WERI-Rb-1 (cell line): ENCODE measurements around the gene NDUFB7.

Experiments
- DNase-seq: peaks from one replicate; pipeline ENCODE4 v3.0.0-alpha.2; 2020
- H3K27ac ChIP-seq: fragments of 250-450 bp; sonication (Bioruptor Pico); 2 replicates; pipeline ENCODE4 v1.5.1; 2020; ENCODE audit warnings: mild to moderate bottlenecking, moderate library complexity
- H3K27me3 ChIP-seq: fragments of 250-450 bp; sonication (Bioruptor Pico); 2 replicates; pipeline ENCODE4 v1.5.1; 2021; ENCODE audit warnings: mild to moderate bottlenecking, low read depth, moderate library complexity; ENCODE audit not compliant: insufficient read depth, severe bottlenecking
- H3K36me3 ChIP-seq: fragments of 250-450 bp; sonication (Bioruptor Pico); 2 replicates; pipeline ENCODE4 v1.5.1; 2020; ENCODE audit warnings: mild to moderate bottlenecking, moderate library complexity
- H3K4me3 ChIP-seq: 2 replicates; pipeline ENCODE4 v1.5.1; 2011; ENCODE audit warnings: low read depth, mild to moderate bottlenecking, control low read depth, low read length
- H3K9me3 ChIP-seq: fragments of 250-450 bp; sonication (Bioruptor Pico); 2 replicates; pipeline ENCODE4 v1.5.1; 2021; ENCODE audit warnings: mild to moderate bottlenecking, moderate library complexity; ENCODE audit not compliant: severe bottlenecking
- TF ChIP-seq, protein P1 (sequence below): IDR thresholded peaks from 2 replicates; pipeline ENCODE4 v1.5.1; 2011; ENCODE audit warnings: low read depth, mild to moderate bottlenecking, control low read depth, inconsistent platforms, low read length

The NDUFB7 gene

GRCh38 chr19:14562660-14563589, 8.9 kb downstream of the NDUFB7 start:
- peaks cover 37% of the 10 kb centered on the region for H3K36me3 ChIP-seq
- no peak overlapping the region for H3K27ac ChIP-seq
- H3K9me3 ChIP-seq, result no peaks in the 10 kb centered on the region
- no peak overlapping the region for H3K4me3 ChIP-seq
- DNase-seq, result no peak
- TF ChIP-seq, protein P1, sequence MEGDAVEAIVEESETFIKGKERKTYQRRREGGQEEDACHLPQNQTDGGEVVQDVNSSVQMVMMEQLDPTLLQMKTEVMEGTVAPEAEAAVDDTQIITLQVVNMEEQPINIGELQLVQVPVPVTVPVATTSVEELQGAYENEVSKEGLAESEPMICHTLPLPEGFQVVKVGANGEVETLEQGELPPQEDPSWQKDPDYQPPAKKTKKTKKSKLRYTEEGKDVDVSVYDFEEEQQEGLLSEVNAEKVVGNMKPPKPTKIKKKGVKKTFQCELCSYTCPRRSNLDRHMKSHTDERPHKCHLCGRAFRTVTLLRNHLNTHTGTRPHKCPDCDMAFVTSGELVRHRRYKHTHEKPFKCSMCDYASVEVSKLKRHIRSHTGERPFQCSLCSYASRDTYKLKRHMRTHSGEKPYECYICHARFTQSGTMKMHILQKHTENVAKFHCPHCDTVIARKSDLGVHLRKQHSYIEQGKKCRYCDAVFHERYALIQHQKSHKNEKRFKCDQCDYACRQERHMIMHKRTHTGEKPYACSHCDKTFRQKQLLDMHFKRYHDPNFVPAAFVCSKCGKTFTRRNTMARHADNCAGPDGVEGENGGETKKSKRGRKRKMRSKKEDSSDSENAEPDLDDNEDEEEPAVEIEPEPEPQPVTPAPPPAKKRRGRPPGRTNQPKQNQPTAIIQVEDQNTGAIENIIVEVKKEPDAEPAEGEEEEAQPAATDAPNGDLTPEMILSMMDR, result no peak
- no peaks in the 10 kb centered on the region for H3K27me3 ChIP-seq

DNA sequence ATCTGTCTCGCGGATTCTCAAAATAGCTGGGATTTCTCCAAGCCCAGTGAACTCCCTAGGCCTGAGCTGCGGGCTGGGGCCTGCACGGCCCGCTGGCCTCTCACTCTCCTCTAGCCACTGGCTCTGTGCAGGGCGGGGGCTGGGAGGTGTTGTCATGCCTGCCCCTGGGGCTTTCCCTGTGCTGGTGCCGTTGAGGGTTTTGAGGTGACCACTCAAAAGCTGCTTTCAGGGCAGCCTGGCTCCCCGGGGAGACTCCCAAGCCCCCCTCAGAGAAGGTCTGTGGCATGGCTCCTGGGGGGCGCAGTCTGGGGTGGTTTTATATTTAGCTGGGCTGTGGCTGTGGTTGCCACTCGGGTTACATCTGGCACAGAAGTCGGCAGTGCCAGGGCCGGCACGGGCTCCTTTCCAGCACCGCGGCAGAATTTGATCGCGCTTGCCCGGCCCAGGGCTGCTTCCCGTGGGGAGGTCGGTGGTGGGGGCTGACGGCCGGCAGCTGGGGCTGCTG, 10.0 kb downstream of the NDUFB7 start:
- Histone ChIP-seq H3K36me3 (peaks cover 38% of the 10 kb centered on the region), H3K27ac (no peak overlapping the region), H3K9me3 (no peaks in the 10 kb centered on the region), H3K4me3 (no peak overlapping the region), H3K27me3 (no peaks in the 10 kb centered on the region)
- no peak for DNase-seq
- TF ChIP-seq, protein P1, result no peak

GRCh38 chr19:14561249-14561648, 10.6 kb downstream of the NDUFB7 start:
- H3K9me3 ChIP-seq, result no peaks in the 10 kb centered on the region
- DNase-seq, result no peak
- H3K27ac ChIP-seq, result no peak overlapping the region
- H3K27me3 ChIP-seq, result no peaks in the 10 kb centered on the region
- peaks cover 35% of the 10 kb centered on the region for H3K36me3 ChIP-seq
- TF ChIP-seq, protein P1, result no peak
- no peak overlapping the region for H3K4me3 ChIP-seq

DNA sequence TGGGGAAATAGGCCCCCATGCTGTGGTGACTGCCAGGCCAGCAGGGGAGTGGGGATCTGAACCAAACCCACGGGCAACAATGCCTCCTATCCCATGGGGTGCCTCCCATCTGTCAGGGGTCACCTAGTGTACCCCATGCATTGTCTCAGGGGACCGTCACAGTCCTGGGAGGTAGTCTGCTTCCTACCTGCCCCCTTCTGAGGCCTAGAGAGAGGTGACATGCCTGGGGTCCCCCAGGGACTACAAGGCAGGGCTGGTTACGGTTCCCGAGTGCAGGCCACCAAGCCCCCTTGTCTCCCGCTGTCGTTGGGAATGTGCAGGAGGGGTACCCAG, 11.1 kb downstream of the NDUFB7 start:
- Histone ChIP-seq H3K36me3 (peaks cover 30% of the 10 kb centered on the region), H3K27ac (no peak overlapping the region), H3K9me3 (no peaks in the 10 kb centered on the region), H3K27me3 (no peaks in the 10 kb centered on the region), H3K4me3 (no peak overlapping the region)
- TF ChIP-seq, protein P1, result no peak
- DNase-seq, result no peak

- Histone ChIP-seq H3K27ac (no peak overlapping the region), H3K4me3 (no peak overlapping the region)
- DNase-seq, result no peak
Observed at GRCh38 chr19:14559916-14560775, 11.7 kb downstream of the NDUFB7 start.

More at GRCh38 chr19:14559916-14560775, 11.7 kb downstream of the NDUFB7 start:
- H3K27me3 ChIP-seq, result no peaks in the 10 kb centered on the region
- no peaks in the 10 kb centered on the region for H3K9me3 ChIP-seq
- H3K36me3 ChIP-seq, result peaks cover 24% of the 10 kb centered on the region
- TF ChIP-seq, protein P1, result no peak
